GM21360 (cell line): ENCODE results near the gene EFS.
"Not testable (repeated sequence)": the region's sequence is repeated elsewhere in the genome, so short reads cannot be mapped to it uniquely, and the experiment has no call there.

Experiments
- ATAC-seq: cut with Tn5 transposase; IDR thresholded peaks from one replicate; pipeline ENCODE4 v1.9.1; 2021; ENCODE audit warnings: mild to moderate bottlenecking, moderate library complexity; ENCODE audit not compliant: unreplicated experiment

EFS gene

GRCh38 chr14:23365036-23365731, at the start of gene EFS:
EFS (minus strand) TSS chr14:23365172; CDS start chr14:23365025, 147 bp downstream.
- ATAC-seq: no peak

GRCh38 chr14:23414254-23414653, 49.3 kb upstream of the EFS start:
- ATAC-seq: no peak

GRCh38 chr14:23413681-23414080, 48.7 kb upstream of the EFS start:
- no peak for ATAC-seq

GRCh38 chr14:23411563-23412525, 46.9 kb upstream of the EFS start:
- no peak for ATAC-seq

- ATAC-seq: no peak
Measured at GRCh38 chr14:23409966-23410635, 45.1 kb upstream of the EFS start.

- no peak for ATAC-seq
Measured at GRCh38 chr14:23409475-23409874, 44.5 kb upstream of the EFS start.

GRCh38 chr14:23408307-23408630, 43.3 kb upstream of the EFS start:
- no peak for ATAC-seq

GRCh38 chr14:23407516-23408306, 42.7 kb upstream of the EFS start, which contains the start of gene MYH6:
MYH6 (minus strand) TSS chr14:23408273; CDS start chr14:23407223, 1,050 bp downstream.
- ATAC-seq: no peak

GRCh38 chr14:23406725-23407355, 41.9 kb upstream of the EFS start:
- ATAC-seq: no peak

- ATAC-seq: no peak
Measured at GRCh38 chr14:23406244-23406643, 41.3 kb upstream of the EFS start.

- no peak for ATAC-seq
Measured at GRCh38 chr14:23405516-23406025, 40.6 kb upstream of the EFS start.

- no peak for ATAC-seq
Measured at GRCh38 chr14:23405096-23405495, 40.1 kb upstream of the EFS start.

GRCh38 chr14:23404331-23404900, 39.4 kb upstream of the EFS start:
- ATAC-seq: no peak

- ATAC-seq: no peak
Measured at GRCh38 chr14:23403908-23404307, 38.9 kb upstream of the EFS start.

GRCh38 chr14:23403139-23403438, 38.1 kb upstream of the EFS start:
- no peak for ATAC-seq

- no peak for ATAC-seq
Measured at GRCh38 chr14:23402296-23403138, 37.5 kb upstream of the EFS start.

GRCh38 chr14:23401291-23401690, 36.3 kb upstream of the EFS start:
- no peak for ATAC-seq

GRCh38 chr14:23400496-23401149, 35.7 kb upstream of the EFS start:
- ATAC-seq: not testable (repeated sequence)
